HG03196 (cell line): ENCODE data around the gene MYOF.

Source experiments
- ATAC-seq: cut with Tn5 transposase; IDR thresholded peaks from one replicate; pipeline ENCODE4 v1.9.1; 2021; ENCODE audit not compliant: unreplicated experiment

MYOF gene

GRCh38 chr10:93482145-93482834 is at the start of gene MYOF:
TSS of gene MYOF (minus strand) at chr10:93482334. CDS start at chr10:93482194, 140 bp downstream.
- peak; percentile 66 for ATAC-seq

- ATAC-seq, result no peak
Observed at GRCh38 chr10:93518531-93518930, 36.4 kb upstream of the MYOF start.

GRCh38 chr10:93516006-93516380 is 33.9 kb upstream of the MYOF start:
- no peak for ATAC-seq

GRCh38 chr10:93515071-93516005 is 33.2 kb upstream of the MYOF start:
- ATAC-seq, result no peak

GRCh38 chr10:93514521-93514920 is 32.4 kb upstream of the MYOF start:
- ATAC-seq, result no peak

- no peak for ATAC-seq
Observed at GRCh38 chr10:93513091-93513490, 31.0 kb upstream of the MYOF start.

- ATAC-seq, result no peak
Observed at GRCh38 chr10:93512565-93512964, 30.4 kb upstream of the MYOF start.

GRCh38 chr10:93509816-93510215 is 27.7 kb upstream of the MYOF start:
- ATAC-seq, result no peak

- no peak for ATAC-seq
Observed at GRCh38 chr10:93505075-93505474, 22.9 kb upstream of the MYOF start.

GRCh38 chr10:93503075-93503474 is 20.9 kb upstream of the MYOF start:
- no peak for ATAC-seq

GRCh38 chr10:93501650-93502049 is 19.5 kb upstream of the MYOF start:
- no peak for ATAC-seq

- ATAC-seq, result no peak
Observed at GRCh38 chr10:93498166-93498565, 16.0 kb upstream of the MYOF start.

- peak; percentile 99 for ATAC-seq
Observed at GRCh38 chr10:93496322-93497041, 14.3 kb upstream of the MYOF start, which contains the start of gene CEP55. TSS of gene CEP55 (plus strand) at chr10:93496612. CDS start at chr10:93500052, 3,440 bp downstream.

GRCh38 chr10:93495654-93496321 is 13.7 kb upstream of the MYOF start:
- ATAC-seq, result peak; percentile 8

- no peak for ATAC-seq
Observed at GRCh38 chr10:93494494-93494893, 12.4 kb upstream of the MYOF start.

GRCh38 chr10:93493162-93493561 is 11.0 kb upstream of the MYOF start:
- ATAC-seq, result no peak

GRCh38 chr10:93491602-93492121 is 9.5 kb upstream of the MYOF start:
- ATAC-seq, result no peak

GRCh38 chr10:93488956-93489528 is 6.9 kb upstream of the MYOF start:
- no peak for ATAC-seq

GRCh38 chr10:93485690-93486089 is 3.6 kb upstream of the MYOF start:
- ATAC-seq, result no peak

- no peak for ATAC-seq
Observed at GRCh38 chr10:93481637-93482144, 443 bp downstream of the MYOF start.
